Endothelial cell of umbilical vein (primary cell): ENCODE data around the gene TBC1D25.

Experiments used
- CTCF ChIP-seq, 2 donors: IDR thresholded peaks; 1 replicate in 1 of 2; 2 replicates in 1 of 2; pipeline ENCODE4 v1.5.1; 2011; ENCODE audit warnings: low read length in 2 of 2, mild to moderate bottlenecking in 2 of 2, moderate library complexity in 2 of 2, control low read depth in 1 of 2, inconsistent platforms in 1 of 2, low read depth in 1 of 2; ENCODE audit not compliant: insufficient read depth in 1 of 2; ENCODE audit errors: extremely low read depth in 1 of 2
- POLR2A ChIP-seq: IDR thresholded peaks from 2 replicates; pipeline ENCODE4 v1.6.1; 2012; ENCODE audit warnings: low read depth, mild to moderate bottlenecking, control low read depth, low read length

- TF ChIP-seq CTCF (IDR thresholded peaks at IDR 0.05; ENCODE audit: extremely low read depth in 1 of 2, insufficient read depth in 1 of 2, low read depth in 1 of 2, low read length in 2 of 2) = no peak
- no peak for TF ChIP-seq POLR2A
These were observed 21.2 kb downstream of the TBC1D25 start for GRCh38 chrX:48560681-48561080.
